Left kidney (tissue), 2 donors: ENCODE data around the gene CAB39L. TPM values are rescaled to one million over a fixed set of nuclear protein-coding genes. Genes with fewer than 3 reads are reported as not detected.

Experiments
- DNase-seq: peaks from one replicate; pipeline ENCODE4 v3.0.0-alpha.2; 2013
- polyA plus RNA-seq: library from polyadenylated mRNA; unstranded; fragments of 120-200 nt; gene quantifications from one replicate; pipeline ENCODE4 v1.2.1, GENCODE V29; 2013; ENCODE audit not compliant: insufficient read length

CAB39L gene
- polyA plus RNA-seq, 1 donor: 20.7 TPM

DNA sequence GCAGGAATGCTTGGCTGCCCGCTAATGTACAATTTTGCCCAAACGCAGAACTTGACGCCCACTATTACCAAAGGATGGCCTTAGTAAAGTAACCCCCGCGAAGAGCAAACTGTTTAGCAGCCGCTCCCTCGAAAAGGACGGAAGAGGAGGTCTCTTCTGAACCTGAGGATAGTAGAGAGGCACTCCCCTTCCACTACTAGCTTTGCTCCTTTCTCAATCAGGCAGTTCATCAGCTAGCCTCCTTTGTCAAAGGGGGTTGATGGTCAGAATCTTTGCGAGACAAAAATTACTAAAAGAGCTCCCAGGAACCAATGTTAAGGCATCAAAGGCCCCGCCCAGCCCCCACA is 534 bp downstream of the CAB39L start:
- peak; percentile 61 for DNase-seq

DNA sequence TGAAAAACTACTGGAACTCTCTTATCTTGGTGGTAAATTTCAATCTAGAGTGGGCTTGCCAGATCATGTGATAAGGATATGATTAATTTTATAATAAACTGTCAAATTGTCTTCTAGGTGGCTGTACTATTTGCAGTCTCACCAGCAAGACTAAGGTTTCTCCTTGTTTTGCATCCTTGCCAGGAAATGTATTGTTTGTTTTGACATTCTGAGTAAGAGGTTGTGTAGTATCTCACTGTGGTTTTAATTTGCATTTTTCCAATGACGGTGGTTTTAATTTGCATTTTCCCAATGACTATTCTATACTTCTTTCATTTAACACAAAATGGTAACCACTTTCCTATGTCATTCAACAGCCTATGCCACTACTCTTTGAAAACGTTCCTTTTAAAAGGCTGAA is 2.0 kb downstream of the CAB39L start:
- no peak for DNase-seq

- DNase-seq: no peak
These were observed 2.6 kb downstream of the CAB39L start for GRCh38 chr13:49441312-49441711.

DNA sequence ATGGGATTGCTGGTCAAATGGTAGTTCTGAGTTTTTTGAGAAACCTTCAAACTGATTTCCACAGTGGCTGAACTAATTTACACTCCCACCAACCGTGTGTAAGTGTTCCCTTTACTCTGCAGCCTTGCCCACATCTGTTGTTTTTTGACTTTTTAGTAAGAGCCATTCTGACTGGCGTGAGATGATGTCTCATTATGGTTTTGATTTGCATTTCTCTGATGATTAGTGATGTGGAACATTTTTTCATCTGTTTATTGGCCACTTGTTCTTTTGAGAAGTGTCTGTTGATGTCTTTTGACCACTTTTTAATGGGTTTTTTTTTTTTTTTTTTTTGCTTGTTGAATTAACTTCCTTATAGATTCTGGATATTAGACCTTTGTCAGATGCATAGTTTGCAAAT is 4.3 kb downstream of the CAB39L start:
- DNase-seq: no peak

DNA sequence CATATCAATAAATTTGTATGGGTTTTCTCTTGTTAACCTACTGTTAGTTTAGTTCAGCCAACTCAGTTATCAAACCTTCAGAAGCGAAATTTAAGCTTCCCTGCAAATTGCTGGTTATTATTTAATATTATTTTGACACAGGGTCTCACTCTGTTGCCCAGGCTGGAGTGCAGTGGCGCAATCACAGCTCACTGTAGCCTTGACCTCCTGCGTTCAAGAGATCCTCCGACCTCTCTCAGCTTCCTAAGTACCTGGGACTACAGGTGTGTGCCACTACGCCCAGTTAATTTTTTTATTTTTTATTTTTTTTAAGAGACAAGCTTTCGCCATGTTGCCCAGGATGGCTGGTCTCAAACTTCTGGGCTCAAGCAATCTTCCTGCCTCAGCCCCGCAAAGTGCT is 6.2 kb downstream of the CAB39L start:
- no peak for DNase-seq

GRCh38 chr13:49436890-49437289 is 7.0 kb downstream of the CAB39L start:
- peak; percentile 37 for DNase-seq

- DNase-seq: no peak
These were observed 7.9 kb downstream of the CAB39L start for GRCh38 chr13:49435992-49436391.

GRCh38 chr13:49429121-49429520 is 14.7 kb downstream of the CAB39L start:
- DNase-seq: no peak

GRCh38 chr13:49428041-49428763 is 15.7 kb downstream of the CAB39L start:
- DNase-seq: no peak

- DNase-seq: no peak
These were observed 19.8 kb downstream of the CAB39L start for GRCh38 chr13:49424011-49424560.

GRCh38 chr13:49421391-49421790 is 22.5 kb downstream of the CAB39L start:
- no peak for DNase-seq

DNA sequence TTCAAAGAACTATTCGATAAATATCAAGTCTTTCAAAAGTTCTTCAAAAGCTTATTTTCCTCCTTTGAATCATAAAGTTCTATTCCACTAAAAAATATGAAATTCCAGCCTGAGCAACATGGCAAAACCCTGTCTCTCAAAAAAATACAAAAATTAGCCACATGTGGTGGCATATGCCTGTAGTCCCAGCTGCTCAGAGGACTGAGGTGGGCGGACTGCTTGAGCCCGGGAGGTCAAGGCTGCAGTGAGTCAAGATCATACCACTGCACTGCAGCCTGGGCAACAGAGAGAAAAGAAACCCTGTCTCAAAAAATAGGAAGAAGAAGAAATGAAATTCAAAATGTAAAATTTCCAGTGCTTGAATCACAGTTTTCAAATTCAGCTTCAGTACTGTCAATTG is 24.6 kb downstream of the CAB39L start:
- no peak for DNase-seq

- no peak for DNase-seq
These were observed 25.7 kb downstream of the CAB39L start for GRCh38 chr13:49418206-49418605.

- no peak for DNase-seq
These were observed 26.7 kb downstream of the CAB39L start for GRCh38 chr13:49417161-49417560.

DNA sequence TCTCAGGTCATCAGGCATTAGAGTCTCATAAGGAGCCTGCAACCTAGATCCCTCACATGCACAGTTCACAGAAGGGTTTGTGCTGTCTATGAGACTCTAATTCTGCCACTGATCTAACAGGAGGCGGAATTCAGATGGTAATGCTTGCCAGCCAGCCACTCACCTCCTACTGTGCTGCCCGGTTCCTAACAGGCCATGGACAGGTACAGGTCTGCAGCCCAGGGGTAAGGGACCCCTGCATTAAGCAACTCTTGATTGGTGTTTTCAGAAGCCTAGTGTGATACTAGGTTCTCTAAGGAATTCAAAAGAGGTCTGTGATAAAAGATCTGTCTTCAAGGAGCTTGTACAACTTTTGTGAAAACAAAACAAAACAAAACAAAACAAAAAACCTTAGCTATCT is 31.1 kb downstream of the CAB39L start:
- DNase-seq: no peak

DNA sequence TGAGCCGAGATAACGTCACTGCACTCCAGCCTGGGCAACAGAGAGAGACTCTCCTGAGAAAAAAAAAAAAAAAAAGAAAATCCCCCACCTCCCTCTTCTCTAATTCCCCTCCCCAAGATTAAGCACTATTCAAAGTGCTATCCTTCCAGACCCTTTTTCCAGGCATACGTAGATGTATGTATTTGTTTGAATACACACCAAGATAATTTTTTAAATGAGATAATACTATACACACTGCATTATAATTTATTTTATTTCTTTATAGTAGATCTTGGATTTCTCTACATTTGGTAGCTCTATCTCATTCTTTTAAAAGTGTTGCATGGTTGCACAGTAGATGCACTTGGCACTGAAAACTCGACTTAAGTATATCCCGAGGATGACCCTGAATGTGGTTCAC is 32.5 kb downstream of the CAB39L start:
- no peak for DNase-seq

- DNase-seq: no peak
These were observed 33.4 kb downstream of the CAB39L start for GRCh38 chr13:49410477-49410876.

GRCh38 chr13:49410006-49410405 is 33.9 kb downstream of the CAB39L start:
- DNase-seq: no peak

DNA sequence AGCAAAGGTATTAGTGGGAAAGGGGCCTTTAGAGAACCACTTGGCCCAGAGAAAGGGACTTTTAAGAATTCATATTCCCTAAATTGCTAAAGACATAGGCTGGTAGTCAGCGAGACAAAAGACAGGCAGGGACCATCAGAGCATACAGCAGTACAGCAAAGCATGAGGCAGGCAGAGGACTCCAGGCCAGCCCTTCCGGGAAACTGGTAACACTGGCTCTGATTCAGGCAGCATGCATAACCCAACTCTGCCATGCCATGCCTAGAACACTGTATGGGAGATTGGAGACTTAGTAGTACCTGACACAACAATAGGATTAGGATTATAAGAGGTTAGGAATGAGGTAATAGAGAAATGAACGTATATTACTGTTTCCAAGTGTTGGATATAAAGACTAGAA is 34.9 kb downstream of the CAB39L start:
- DNase-seq: no peak

DNA sequence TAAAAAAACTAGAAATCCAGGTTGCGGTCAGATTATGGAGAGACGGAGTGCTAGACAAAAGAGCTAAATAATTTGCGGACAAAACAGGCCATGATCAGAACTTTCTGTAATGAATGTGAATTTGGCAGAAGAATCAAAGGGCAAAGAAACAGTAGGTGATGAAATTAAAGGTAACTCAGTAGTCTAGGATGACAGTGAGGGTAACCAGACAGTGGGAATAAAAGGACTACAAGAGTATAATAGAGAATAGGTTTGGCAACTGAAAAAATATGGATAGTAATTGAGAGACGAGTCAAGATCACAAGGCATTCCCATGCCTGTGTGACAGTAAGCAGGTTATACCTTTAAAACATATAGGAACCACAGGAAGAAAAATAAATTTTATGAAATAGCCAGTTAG is 35.9 kb downstream of the CAB39L start:
- no peak for DNase-seq

- no peak for DNase-seq
These were observed 36.8 kb downstream of the CAB39L start for GRCh38 chr13:49407068-49407467.

- no peak for DNase-seq
These were observed 39.2 kb downstream of the CAB39L start for GRCh38 chr13:49404703-49405020.

DNA sequence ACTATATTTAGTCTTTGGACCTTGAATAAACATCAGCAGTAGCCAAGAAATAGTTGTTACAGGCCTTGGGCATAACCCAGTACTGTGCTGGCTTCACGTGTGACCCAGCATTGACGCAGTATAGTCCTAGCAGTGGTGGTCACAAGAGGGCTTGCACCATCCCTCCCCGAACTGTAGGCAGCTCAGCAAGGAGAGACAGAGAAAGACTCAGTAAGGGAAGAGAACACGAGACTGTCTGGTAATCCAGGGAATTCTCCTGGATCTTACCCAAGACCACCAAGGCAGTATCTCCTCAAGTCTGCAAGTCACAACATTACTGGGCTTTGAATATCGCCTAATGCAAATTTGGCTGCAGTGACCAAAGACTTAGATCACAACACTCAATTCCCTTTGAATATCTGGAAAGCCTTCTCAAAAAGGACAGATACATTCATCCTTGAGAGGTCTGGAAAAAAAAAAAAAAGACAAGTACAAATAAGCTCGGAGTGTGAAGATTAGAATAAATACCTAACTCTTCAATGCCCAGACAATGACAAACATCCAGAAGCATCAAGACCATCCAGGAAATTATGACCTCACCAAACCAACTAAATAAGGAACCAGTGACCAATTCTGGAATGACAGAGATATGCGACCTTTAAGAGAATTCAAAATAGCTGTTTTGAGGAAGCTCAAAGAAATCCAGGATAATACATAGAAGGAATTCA is 39.7 kb downstream of the CAB39L start:
- no peak for DNase-seq
